HL-60 (cell line): ENCODE data around the gene TRPV4.

Source experiments
- DNase-seq, 2 experiments: peaks; one replicate each; pipeline ENCODE4 v3.0.0-alpha.2; 2010 to 2020; ENCODE audit warnings: low read depth in 1 of 2, low spot score in 1 of 2
- H3K27ac ChIP-seq: fragments of 250-450 bp; sonication (Bioruptor Pico); replicated peaks from 2 replicates; pipeline ENCODE4 v1.5.1; 2020; ENCODE audit warnings: mild to moderate bottlenecking, moderate library complexity
- H3K27me3 ChIP-seq: fragments of 250-450 bp; sonication (Bioruptor Pico); 2 replicates; pipeline ENCODE4 v1.5.1; 2021; ENCODE audit warnings: mild to moderate bottlenecking, moderate library complexity; ENCODE audit not compliant: insufficient read depth, poor library complexity, severe bottlenecking
- H3K4me3 ChIP-seq: replicated peaks from 2 replicates; pipeline ENCODE4 v1.5.1; 2011; ENCODE audit warnings: mild to moderate bottlenecking, control low read depth, low read length; ENCODE audit not compliant: insufficient read depth
- CTCF ChIP-seq: IDR thresholded peaks from one replicate; pipeline ENCODE4 v1.5.1; 2011; ENCODE audit warnings: low read length, control low read depth, inconsistent platforms; ENCODE audit not compliant: insufficient read depth
- GABPA ChIP-seq: IDR thresholded peaks from 2 replicates; pipeline ENCODE4 v1.6.1; 2012; ENCODE audit warnings: low read depth
- POLR2AphosphoS5 ChIP-seq: IDR thresholded peaks from 2 replicates; pipeline ENCODE4 v1.6.1; 2012; ENCODE audit warnings: low read depth
- REST ChIP-seq: IDR thresholded peaks from 2 replicates; pipeline ENCODE4 v1.6.1; 2012; ENCODE audit warnings: low read depth; ENCODE audit not compliant: insufficient replicate concordance
- SPI1 ChIP-seq: IDR thresholded peaks from 2 replicates; pipeline ENCODE4 v1.6.1; 2012; ENCODE audit warnings: low read depth, mild to moderate bottlenecking, borderline replicate concordance

Gene TRPV4

GRCh38 chr12:109771746-109772621 is 61.2 kb downstream of the TRPV4 start:
- Histone ChIP-seq H3K27ac (no peak overlapping the region), H3K4me3 (no peak overlapping the region), H3K27me3 (no peaks in the 10 kb centered on the region)
- no peak for TF ChIP-seq SPI1
- TF ChIP-seq REST = no peak
- no peak for TF ChIP-seq POLR2AphosphoS5
- no peak for TF ChIP-seq CTCF
- TF ChIP-seq GABPA = no peak
- no peak for DNase-seq

GRCh38 chr12:109770861-109771670 is 62.1 kb downstream of the TRPV4 start:
- no peak overlapping the region for H3K27ac ChIP-seq
- TF ChIP-seq SPI1 (no peak), CTCF (no peak), GABPA (no peak), REST (no peak), POLR2AphosphoS5 (no peak)
- no peaks in the 10 kb centered on the region for H3K27me3 ChIP-seq
- DNase-seq = no peak
- no peak overlapping the region for H3K4me3 ChIP-seq

- DNase-seq = no peak
- no peak for TF ChIP-seq SPI1
- no peak for TF ChIP-seq POLR2AphosphoS5
- no peak for TF ChIP-seq CTCF
- no peak for TF ChIP-seq REST
- TF ChIP-seq GABPA = no peak
- H3K4me3 ChIP-seq = no peak overlapping the region
- no peaks in the 10 kb centered on the region for H3K27me3 ChIP-seq
- no peak overlapping the region for H3K27ac ChIP-seq
Measured at GRCh38 chr12:109770104-109770860, 62.9 kb downstream of the TRPV4 start.
